H7 (cell line): ENCODE data around the gene BPI. TPM values are rescaled to one million over a fixed set of nuclear protein-coding genes. Genes with fewer than 3 reads are reported as not detected.
"Not testable (repeated sequence)": the region's sequence is repeated elsewhere in the genome, so short reads cannot be mapped to it uniquely, and the experiment has no call there.

Experiments
- DNase-seq: peaks from one replicate; pipeline ENCODE4 v3.0.0; 2012
- H3K27me3 ChIP-seq: 2 replicates; pipeline ENCODE4 v1.6.0; 2011; ENCODE audit warnings: mild to moderate bottlenecking, low read length; ENCODE audit not compliant: control insufficient read depth, insufficient read depth
- H3K36me3 ChIP-seq: replicated peaks from 2 replicates; pipeline ENCODE4 v1.5.1; 2011; ENCODE audit warnings: low read length; ENCODE audit not compliant: control insufficient read depth, insufficient read depth
- H3K4me3 ChIP-seq: 2 replicates; pipeline ENCODE4 v1.5.1; 2011; ENCODE audit warnings: low read depth, mild to moderate bottlenecking, control low read depth, low read length, moderate library complexity; ENCODE audit not compliant: insufficient read depth
- total RNA-seq: library from RNA; depleted of rRNA; stranded (reverse); fragments of >200 nt; shearing (Covaris generic); gene quantifications from 2 replicates; pipeline ENCODE4 v1.2.3, GENCODE V29; 2014; rRNA removed

BPI gene
- not detected in 2 replicates for total RNA-seq

GRCh38 chr20:38303908-38304379 lies at the start of gene BPI:
Gene BPI (plus strand): TSS chr20:38304156. CDS start chr20:38304224, 68 bp downstream.
- DNase-seq = no peak
- Histone ChIP-seq H3K27me3 (no peaks in the 10 kb centered on the region), H3K4me3 (no peak within 1 kb of the TSS), H3K36me3 (no peaks in the 10 kb centered on the region)

GRCh38 chr20:38254621-38255020 lies 49.3 kb upstream of the BPI start:
- DNase-seq, H3K27me3 ChIP-seq, H3K4me3 ChIP-seq, H3K36me3 ChIP-seq: not testable (repeated sequence)

GRCh38 chr20:38255393-38255792 lies 48.6 kb upstream of the BPI start:
- DNase-seq = no peak
- H3K4me3 ChIP-seq = no peak overlapping the region
- peaks cover 3% of the 10 kb centered on the region for H3K27me3 ChIP-seq
- no peaks in the 10 kb centered on the region for H3K36me3 ChIP-seq

- H3K27me3 ChIP-seq = peaks cover 6% of the 10 kb centered on the region
- no peaks in the 10 kb centered on the region for H3K36me3 ChIP-seq
- H3K4me3 ChIP-seq = no peak overlapping the region
- no peak for DNase-seq
Measured at GRCh38 chr20:38256021-38256420, 47.9 kb upstream of the BPI start.

- peaks cover 9% of the 10 kb centered on the region for H3K27me3 ChIP-seq
- no peak overlapping the region for H3K4me3 ChIP-seq
- no peak for DNase-seq
- no peaks in the 10 kb centered on the region for H3K36me3 ChIP-seq
Measured at GRCh38 chr20:38256966-38257365, 47.0 kb upstream of the BPI start.

GRCh38 chr20:38258545-38259215 lies 45.3 kb upstream of the BPI start:
- no peak overlapping the region for H3K4me3 ChIP-seq
- H3K27me3 ChIP-seq = peaks cover 9% of the 10 kb centered on the region
- DNase-seq = no peak
- no peaks in the 10 kb centered on the region for H3K36me3 ChIP-seq

- H3K36me3 ChIP-seq = no peaks in the 10 kb centered on the region
- H3K27me3 ChIP-seq = peaks cover 9% of the 10 kb centered on the region
- peak; percentile 49 for DNase-seq
- peak overlapping the region; percentile 35 for H3K4me3 ChIP-seq
Measured at GRCh38 chr20:38260025-38260377, 44.0 kb upstream of the BPI start.

- peak; percentile 87 for DNase-seq
- Histone ChIP-seq H3K27me3 (peaks cover 9% of the 10 kb centered on the region), H3K36me3 (no peaks in the 10 kb centered on the region), H3K4me3 (peak within 1 kb of the TSS; percentile 35)
Measured at GRCh38 chr20:38260378-38261053, 43.4 kb upstream of the BPI start, which contains the start of gene KIAA1755. Gene KIAA1755 (minus strand): TSS chr20:38260735. CDS start chr20:38260500, 235 bp downstream.

GRCh38 chr20:38261054-38261390 lies 42.9 kb upstream of the BPI start:
- DNase-seq = no peak
- Histone ChIP-seq H3K4me3 (peak overlapping the region; percentile 16), H3K27me3 (peaks cover 9% of the 10 kb centered on the region), H3K36me3 (no peaks in the 10 kb centered on the region)

GRCh38 chr20:38262931-38263330 lies 41.0 kb upstream of the BPI start:
- Histone ChIP-seq H3K36me3 (no peaks in the 10 kb centered on the region), H3K4me3 (no peak overlapping the region), H3K27me3 (peaks cover 9% of the 10 kb centered on the region)
- DNase-seq = no peak

GRCh38 chr20:38266426-38266825 lies 37.5 kb upstream of the BPI start:
- H3K27me3 ChIP-seq = no peaks in the 10 kb centered on the region; the same call in 1 of the 2 replicates
- H3K4me3 ChIP-seq = no peak overlapping the region

GRCh38 chr20:38267296-38267695 lies 36.7 kb upstream of the BPI start:
- Histone ChIP-seq H3K36me3 (no peaks in the 10 kb centered on the region), H3K27me3 (no peaks in the 10 kb centered on the region; the same call in 1 of the 2 replicates), H3K4me3 (no peak overlapping the region)
- DNase-seq = no peak

More at GRCh38 chr20:38266426-38266825, 37.5 kb upstream of the BPI start:
- H3K36me3 ChIP-seq = no peaks in the 10 kb centered on the region
- no peak for DNase-seq

- Histone ChIP-seq H3K27me3 (no peaks in the 10 kb centered on the region; the same call in 1 of the 2 replicates), H3K4me3 (no peak overlapping the region), H3K36me3 (no peaks in the 10 kb centered on the region)
- DNase-seq = no peak
Measured at GRCh38 chr20:38267901-38268514, 35.9 kb upstream of the BPI start.

- H3K4me3 ChIP-seq = no peak overlapping the region
- no peaks in the 10 kb centered on the region for H3K36me3 ChIP-seq
- DNase-seq = no peak
- H3K27me3 ChIP-seq = no peaks in the 10 kb centered on the region
Measured at GRCh38 chr20:38269040-38269439, 34.9 kb upstream of the BPI start.

GRCh38 chr20:38269715-38270114 lies 34.2 kb upstream of the BPI start:
- Histone ChIP-seq H3K27me3 (no peaks in the 10 kb centered on the region), H3K4me3 (no peak overlapping the region), H3K36me3 (no peaks in the 10 kb centered on the region)
- no peak for DNase-seq
